BE2C (cell line): ENCODE data around the gene PLCB4.

ENCODE experiments used
- DNase-seq: peaks from one replicate; pipeline ENCODE4 v3.0.0-alpha.2; 2020
- H3K27me3 ChIP-seq: fragments of 250-450 bp; sonication (Bioruptor Pico); 2 replicates; pipeline ENCODE4 v1.5.1; 2020; ENCODE audit warnings: mild to moderate bottlenecking
- H3K36me3 ChIP-seq: fragments of 250-450 bp; sonication (Bioruptor Pico); 2 replicates; pipeline ENCODE4 v1.5.1; 2020; ENCODE audit warnings: mild to moderate bottlenecking
- H3K4me1 ChIP-seq: fragments of 250-450 bp; sonication (Bioruptor Pico); 2 replicates; pipeline ENCODE4 v1.5.1; 2020
- H3K4me3 ChIP-seq: 2 replicates; pipeline ENCODE4 v1.5.1; 2011; ENCODE audit warnings: low read depth, low read length
- H3K9me3 ChIP-seq: fragments of 250-450 bp; sonication (Bioruptor Pico); 2 replicates; pipeline ENCODE4 v1.5.1; 2020
- CTCF ChIP-seq: IDR thresholded peaks from 2 replicates; pipeline ENCODE4 v1.5.1; 2012; ENCODE audit warnings: mild to moderate bottlenecking, low read depth, low read length

PLCB4 gene

GRCh38 chr20:9323622-9324021 lies 254.7 kb downstream of the PLCB4 start:
- DNase-seq = peak; percentile 48
- peaks cover 3% of the 10 kb centered on the region for H3K4me1 ChIP-seq
- no peak overlapping the region for H3K4me3 ChIP-seq
- no peaks in the 10 kb centered on the region for H3K9me3 ChIP-seq
- TF ChIP-seq CTCF = peak; percentile 67
- no peaks in the 10 kb centered on the region for H3K27me3 ChIP-seq
- H3K36me3 ChIP-seq = no peaks in the 10 kb centered on the region

GRCh38 chr20:9329355-9330101 lies 260.6 kb downstream of the PLCB4 start:
- Histone ChIP-seq H3K4me1 (peaks cover 26% of the 10 kb centered on the region), H3K36me3 (no peaks in the 10 kb centered on the region), H3K27me3 (no peaks in the 10 kb centered on the region), H3K9me3 (no peaks in the 10 kb centered on the region), H3K4me3 (no peak overlapping the region)
- TF ChIP-seq CTCF = no peak
- no peak for DNase-seq

- no peak for DNase-seq
- Histone ChIP-seq H3K9me3 (no peaks in the 10 kb centered on the region), H3K27me3 (no peaks in the 10 kb centered on the region), H3K4me1 (peaks cover 26% of the 10 kb centered on the region), H3K4me3 (no peak overlapping the region), H3K36me3 (no peaks in the 10 kb centered on the region)
- TF ChIP-seq CTCF = no peak
Measured at GRCh38 chr20:9330151-9330550, 261.3 kb downstream of the PLCB4 start.

GRCh38 chr20:9331707-9332435 lies 263.0 kb downstream of the PLCB4 start:
- Histone ChIP-seq H3K36me3 (no peaks in the 10 kb centered on the region), H3K4me3 (no peak overlapping the region), H3K4me1 (peaks cover 26% of the 10 kb centered on the region), H3K27me3 (no peaks in the 10 kb centered on the region), H3K9me3 (no peaks in the 10 kb centered on the region)
- TF ChIP-seq CTCF = no peak
- DNase-seq = no peak

- Histone ChIP-seq H3K9me3 (no peaks in the 10 kb centered on the region), H3K36me3 (no peaks in the 10 kb centered on the region), H3K4me3 (no peak overlapping the region), H3K27me3 (no peaks in the 10 kb centered on the region), H3K4me1 (peaks cover 26% of the 10 kb centered on the region)
- peak; percentile 38 for DNase-seq
- no peak for TF ChIP-seq CTCF
Measured at GRCh38 chr20:9332791-9333479, 264.0 kb downstream of the PLCB4 start.
